Measurements from ENCODE around the gene USP6NL.
A peak's percentile ranks its signal among the peaks of the same experiment; 100 is the strongest.

USP6NL gene

DNA sequence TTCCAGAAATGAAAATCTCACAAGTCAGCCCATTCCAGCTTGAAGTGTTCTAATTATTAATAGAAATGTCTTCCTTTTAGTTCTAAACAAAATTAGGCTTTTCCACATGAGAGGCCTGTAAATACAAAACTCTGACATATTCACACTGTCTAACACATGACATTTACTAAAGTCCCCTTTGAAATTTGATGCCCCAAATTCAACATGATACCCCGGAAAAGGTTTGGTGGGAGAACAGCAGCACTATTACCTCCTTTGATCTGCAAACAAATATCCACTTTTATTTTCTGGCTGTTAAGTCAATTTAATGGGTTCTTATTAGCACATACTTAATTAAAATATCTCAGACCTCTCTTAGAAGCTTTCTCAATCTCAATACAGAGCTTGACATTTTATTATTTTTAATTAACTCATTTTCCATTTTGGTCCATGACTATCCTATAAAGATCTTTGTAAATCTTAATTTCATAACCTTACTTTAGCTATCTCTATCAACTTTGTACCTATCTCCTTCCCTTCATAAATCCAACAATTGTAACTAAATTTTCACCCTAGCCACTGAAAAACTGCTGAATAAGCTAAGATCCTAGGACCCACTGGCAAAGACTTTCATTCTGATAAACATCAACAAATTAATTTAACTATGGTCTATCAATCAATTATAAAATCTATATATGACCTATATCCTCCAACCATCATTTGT, 63.2 kb downstream of the USP6NL start:
- DNase-seq: no peak

DNA sequence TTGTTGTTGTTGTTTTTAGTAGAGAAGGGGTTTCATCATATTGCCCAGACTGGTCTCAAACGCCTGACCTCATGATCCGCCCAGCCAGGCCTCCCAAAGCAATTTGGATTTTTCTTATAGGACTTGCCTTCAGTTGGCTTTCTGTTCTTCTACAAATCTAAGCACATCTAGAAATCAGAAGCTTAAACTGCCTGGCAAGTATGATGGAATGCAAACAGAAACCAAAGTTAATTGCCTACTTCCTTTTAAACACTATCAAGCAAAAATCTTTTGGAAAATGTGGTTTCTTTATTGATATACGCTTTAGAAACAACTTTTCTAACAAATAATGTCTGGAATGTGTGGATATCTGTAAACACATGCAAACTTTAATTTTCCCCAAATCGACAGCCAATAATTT, 64.9 kb downstream of the USP6NL start:
- peak in 1 of 3 donors; percentile 34 for DNase-seq

DNA sequence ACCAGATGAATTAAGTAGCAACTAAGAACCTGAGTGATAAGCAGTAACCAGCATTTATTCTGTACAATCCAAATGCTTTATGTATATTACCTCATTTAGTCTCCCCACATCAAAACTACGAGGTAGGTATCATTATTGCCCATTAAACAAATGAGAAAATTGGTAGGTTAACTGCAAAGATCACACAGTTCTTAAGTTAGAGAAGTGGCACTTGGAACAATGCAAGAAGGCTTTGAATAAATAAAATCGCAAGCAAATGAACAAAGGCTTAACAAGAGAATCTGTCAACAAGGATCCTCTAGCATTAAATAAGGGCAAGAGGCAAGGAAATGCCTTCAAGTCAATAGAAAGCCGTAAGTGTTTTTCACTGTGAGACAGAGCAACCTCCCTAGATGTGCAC, 70.2 kb downstream of the USP6NL start:
- DNase-seq: no peak

DNA sequence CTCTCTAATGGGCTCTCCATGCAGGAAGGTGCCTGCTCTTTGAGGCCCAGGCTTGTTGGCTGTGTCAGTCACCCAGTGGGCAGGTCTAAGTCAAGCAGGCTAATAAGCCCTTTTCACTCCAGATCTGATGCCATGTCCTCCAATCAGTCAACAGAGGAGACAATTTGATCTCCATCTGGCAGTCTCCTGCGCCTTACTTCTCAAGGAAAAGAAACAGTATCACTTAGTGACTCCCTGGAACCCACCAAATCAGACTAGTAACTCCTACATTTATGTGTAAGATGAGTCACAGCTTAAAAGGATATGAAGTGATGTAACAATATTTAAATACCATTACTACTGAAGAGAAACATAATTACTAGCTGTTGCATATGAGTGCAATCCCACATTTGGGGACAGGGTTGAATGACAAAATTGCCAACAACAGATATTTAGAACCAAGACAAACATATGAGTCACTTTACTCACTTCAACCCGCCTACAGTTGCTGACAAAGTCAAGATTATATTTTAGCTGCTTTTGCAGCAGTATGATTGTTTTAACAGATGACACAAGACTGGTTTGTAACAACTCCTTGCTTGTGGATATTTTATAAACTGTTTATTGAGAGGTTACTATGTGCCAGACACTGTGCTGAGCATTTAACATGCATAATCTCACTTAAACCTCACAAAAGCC, 72.1 kb downstream of the USP6NL start:
- peak; percentile 69 to 91 (median 87) for DNase-seq

DNA sequence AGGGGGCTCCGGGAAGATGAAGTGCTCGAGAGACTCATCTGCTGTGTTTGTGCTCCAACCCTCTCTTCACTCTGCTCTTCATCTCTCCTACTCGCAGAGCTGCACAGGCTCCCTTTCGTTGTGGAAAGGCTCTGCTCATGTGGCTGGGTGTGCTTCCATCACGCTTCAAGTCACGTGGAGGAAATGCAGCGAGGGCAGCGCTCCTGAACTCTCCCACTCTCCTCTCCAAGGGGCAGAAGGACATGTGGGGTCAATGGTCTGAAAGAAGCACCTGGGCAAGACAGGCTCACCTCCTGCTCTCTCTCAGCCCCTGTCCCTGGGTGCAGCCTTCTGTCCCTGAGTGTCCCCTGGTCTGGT, 72.6 kb downstream of the USP6NL start:
- DNase-seq: no peak

DNA sequence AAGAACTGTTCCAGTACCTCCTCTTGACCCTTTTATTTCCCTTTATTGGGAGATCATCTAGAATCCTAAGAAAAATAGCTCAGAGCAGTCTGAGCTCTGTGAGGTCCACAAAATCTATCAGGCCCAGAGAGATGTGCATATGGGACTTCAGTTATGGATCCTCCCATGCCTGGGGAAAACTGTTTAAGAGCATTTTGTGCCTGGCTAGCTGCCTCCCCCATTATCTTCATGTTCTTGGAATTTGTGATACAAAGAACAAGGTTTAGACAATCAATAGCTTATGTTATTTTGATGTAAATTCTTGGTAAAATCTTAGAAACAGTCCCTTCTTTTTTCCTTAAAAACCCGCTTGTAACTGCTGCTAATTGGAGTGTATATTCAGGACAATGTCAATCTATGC, 75.2 kb downstream of the USP6NL start:
- no peak for DNase-seq

DNA sequence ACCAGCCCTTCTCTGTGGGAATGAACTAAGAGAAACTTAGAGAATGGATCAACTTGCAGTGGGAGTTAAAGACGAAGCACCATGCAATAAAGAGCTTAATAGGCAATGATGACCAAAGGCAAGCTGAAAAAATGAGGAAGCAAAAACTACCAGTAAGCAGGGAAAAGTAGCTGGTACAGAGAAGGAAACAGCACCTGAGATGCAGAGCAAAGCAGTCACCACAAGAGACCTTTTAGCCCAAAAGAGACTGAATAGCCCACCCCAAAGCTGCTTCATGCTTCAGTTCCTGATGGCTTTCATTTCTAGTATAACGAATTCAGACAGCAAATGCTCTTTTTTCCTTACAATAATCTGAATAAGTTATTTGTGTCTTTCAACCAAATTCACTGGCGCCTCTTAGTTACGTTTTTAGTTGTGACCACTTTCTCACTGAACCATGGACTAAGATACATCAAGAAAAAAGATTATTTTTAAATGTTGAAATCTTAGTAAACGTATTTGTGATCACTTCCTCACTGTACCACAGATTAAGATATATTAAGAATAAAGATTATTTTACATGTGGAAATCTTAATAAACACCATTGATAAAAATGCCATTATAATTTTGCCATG, 76.0 kb downstream of the USP6NL start:
- peak in 2 of 3 donors; percentile 36 to 45 for DNase-seq

DNA sequence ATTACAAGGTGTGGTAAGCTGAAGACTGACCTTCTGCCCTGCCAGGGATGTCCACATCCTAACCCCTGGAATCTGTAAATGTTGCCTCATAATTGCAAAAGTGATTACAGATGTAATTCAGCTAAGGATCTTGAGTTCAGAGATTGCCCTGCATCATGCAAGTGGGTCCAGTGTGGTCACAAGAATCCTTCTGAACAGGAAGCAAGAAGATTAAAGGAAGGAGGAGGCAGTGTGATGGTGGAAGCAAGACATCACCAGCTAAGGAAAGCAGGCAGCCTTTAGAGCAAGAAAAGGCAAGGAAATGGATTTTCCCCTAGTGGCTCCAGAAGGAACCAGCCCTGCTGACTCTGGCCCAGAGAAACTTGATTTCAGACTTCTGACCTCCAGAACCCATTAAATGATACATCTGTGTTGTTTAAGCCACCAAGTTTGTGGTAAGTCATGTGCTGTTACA, 78.1 kb downstream of the USP6NL start:
- DNase-seq: peak; percentile 47 to 51 (median 49)

DNA sequence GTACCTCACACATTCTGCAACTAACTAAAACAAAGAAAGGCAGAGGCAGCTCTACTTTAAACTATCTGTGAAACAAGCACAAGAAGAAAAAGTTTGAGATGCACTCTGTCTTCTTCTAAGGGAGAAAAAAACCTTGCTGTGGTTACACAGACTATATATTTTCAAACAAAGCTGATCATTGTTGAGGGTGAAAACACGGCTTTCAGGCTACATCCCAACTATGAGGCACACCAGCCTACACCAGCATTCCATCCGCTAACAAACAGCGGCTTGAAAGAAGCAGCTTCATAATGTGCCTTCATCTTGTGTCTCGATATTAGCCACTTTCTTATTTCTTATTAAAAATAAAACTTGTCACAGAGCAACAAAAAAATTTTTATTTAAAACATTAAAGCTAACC, 79.1 kb downstream of the USP6NL start:
- DNase-seq: no peak

DNA sequence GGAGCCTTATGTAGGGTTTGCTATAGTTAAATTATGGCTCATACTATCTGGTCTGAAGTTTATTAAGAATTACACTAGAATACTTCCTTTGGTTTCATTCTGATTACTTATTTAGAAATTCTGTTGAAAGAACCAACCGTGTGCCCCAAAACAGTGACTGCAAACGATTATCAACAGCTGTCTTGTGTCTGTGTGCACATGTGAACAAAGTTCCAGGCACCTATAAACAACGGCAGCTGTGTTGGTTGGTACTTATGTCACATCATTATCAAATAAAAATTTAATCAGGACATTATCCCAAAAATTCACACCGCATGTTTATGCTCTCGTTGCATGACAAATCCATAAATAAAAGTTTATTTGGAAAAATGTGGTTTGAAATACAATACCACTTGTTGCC, 80.6 kb downstream of the USP6NL start:
- DNase-seq: no peak

DNA sequence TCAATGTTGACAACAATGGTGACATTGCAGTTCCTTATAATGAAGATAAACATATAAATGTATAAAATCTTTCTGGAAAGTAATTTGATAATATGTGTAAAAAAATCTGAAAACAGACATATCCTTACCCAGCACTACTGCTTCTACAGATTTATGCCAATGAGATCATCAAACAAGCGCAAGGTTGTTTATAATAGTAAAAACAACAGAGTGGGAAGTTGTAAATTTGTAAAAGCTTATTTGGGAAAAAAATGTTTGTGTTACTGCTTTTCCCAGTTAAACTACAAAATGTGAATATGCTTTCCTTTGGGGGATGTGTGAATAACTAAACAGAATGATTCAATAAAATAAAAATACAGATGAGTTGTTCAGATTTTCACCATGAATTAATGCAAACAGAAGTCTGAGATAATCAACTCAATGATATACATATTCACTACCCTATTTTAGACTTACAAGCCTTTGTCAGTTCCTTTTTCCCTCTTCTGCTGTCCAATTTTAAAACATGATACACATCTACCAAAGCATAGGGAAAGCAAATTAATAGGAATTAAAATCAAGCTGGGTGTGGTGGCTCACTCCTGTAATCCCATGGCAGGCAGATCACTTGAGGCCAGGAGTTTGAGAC, 82.1 kb downstream of the USP6NL start:
- DNase-seq: peak in 1 of 3 donors; percentile 35

DNA sequence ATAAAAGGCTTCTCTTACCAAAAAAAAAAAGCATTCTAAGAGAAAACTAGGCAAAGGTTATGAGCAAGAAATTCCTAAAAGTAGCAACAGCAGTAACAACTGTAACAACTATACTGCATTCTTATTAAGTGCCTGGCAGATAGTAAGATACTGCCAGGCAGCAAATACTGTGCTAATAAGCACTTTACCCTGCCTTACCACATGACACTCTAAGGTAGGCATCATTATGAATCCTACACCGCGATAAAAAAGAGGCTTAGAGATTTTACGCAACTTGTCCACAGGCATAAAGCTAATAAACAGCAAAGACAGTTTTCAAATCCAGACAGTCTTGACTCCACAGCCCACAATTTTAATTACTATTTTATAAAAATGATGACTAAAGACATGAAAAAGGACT, 83.2 kb downstream of the USP6NL start:
- DNase-seq: no peak

DNA sequence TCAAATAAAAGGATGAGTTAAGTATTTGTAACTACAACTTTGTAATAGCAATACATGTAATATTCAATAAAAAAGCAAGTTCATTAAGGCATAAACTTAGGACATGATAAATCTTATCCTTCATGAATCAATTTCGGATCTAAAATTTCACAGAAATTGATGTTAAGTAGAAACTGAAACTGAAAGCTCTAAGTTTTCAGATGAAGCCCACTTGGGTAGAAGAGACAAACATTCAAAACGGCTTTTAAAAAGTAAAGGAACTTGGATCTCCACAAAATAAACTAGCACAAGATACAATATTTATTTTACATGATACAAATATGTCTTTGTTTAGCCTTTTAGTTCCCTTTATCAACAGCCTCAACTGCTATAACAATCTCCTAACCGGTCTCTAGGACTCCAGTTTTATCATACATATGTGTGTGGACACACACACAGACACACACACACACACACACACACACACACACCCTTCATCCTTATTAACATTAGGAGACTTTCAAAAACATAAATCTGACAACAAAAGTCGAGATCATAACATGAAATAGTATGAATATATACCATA, 83.7 kb downstream of the USP6NL start:
- DNase-seq: no peak

DNA sequence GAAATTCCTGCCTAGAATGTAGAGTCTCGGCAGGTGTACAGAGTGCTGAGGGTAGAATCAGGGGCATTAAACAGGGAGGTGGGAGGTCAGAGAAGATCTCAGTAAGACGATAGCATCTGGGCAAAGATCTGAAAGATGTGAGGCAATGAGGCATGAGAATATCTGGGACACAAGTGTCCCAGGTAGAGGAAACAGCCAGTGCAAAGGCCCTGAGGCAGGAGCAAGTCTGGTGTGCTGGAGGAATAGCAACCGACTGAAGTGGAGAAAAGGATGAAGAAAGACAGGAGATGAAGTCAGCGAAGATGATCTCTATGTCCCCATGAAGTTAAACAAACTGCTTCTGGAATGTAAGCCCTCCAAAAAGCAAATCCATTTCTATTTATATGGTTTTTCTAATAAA, 84.4 kb downstream of the USP6NL start:
- no peak for DNase-seq

DNA sequence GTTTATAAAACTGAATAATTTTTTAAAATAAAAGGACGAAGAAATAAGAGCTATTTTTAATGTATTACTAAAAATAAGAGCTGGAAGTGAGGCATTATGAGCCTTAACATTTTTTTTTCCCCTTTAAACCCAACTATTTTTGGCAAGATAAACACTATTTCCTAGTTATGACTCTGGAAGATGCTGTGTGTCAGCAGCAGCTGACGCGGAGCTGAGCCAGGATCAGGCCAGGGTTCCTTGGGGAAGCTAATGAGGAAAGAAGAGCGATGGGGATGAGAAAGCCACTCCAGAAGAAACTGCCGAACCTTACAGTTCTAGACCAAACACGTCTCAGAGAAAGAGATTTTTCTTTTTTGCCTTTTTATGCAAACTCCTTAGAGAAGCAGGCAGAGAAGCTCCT, 85.9 kb downstream of the USP6NL start:
- no peak for DNase-seq

DNA sequence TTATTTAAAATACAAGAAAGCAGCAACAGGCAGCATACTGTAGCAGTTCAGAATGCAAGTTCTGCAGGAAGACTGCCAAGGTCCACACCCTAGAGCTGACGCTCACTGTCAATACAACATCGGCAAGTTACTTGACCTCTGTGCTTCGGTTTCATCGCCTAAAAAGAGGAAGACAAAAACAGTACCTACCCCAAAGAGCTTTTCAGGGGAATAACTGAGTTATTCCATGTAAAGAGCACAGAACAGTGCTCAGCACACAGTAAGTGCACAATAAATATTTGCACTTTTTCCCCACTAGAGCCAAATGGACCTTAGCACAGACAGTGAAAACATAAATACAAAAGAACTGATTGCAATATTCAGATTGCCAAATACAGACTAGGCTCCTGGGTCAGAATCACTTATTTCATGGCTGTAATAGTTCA, 88.6 kb downstream of the USP6NL start:
- peak; percentile 35 to 47 (median 43) for DNase-seq

DNA sequence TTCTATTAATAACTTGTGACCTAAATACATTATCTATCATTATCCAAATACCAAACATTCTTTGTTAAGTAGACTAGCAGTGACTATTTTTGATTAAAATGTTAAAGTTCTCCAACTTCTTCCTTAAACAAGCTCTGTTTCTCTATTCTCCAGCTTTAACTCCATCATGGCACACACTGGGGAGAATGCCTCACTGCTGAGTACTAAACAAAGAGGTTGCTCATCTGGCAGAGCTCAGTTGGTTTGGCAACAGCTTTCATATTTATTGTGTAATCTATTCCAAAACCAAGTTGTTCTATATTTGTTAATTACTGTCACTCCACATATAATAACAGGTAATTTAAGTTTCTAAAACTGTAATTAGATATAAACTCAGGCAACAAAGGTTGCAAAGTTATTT, 89.6 kb downstream of the USP6NL start:
- peak in 2 of 3 donors; percentile 34 to 41 for DNase-seq

DNA sequence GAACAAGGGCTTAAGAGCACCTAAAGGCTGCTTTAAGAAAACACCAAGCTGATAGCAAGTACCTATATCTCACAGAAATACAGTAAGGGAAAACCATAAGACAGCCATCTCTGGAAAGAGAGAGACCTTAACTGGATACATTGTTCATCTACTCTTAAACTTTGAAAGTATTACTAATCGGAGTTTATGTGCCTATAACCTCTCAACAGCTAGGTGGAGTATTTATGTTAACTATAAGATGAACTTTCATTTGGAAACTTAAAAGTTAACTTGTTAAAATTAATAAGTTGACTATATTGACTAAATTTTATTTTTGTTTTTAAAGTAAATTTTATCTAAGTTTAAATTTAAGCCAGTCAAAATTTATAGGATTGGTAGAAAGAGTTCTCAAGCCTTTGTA, 90.6 kb downstream of the USP6NL start:
- DNase-seq: no peak

DNA sequence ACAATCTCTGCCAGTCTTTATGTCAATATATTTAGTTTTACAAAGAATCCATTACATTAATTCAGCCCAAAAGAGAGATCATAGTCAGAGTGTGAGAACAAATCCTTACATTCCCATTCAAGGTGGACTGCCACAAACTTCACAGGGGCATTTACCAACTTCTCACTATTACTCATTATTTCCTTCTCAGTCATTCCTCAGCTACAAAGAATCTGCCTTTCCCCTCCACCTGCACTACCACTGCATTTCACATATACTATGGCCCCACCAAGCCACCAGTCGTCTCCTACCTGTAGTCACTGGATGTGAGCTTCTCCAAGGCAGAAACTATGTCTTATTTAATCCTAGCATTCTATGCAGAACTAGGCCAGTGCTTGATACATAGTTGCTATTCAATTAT, 94.3 kb downstream of the USP6NL start:
- DNase-seq: no peak

DNA sequence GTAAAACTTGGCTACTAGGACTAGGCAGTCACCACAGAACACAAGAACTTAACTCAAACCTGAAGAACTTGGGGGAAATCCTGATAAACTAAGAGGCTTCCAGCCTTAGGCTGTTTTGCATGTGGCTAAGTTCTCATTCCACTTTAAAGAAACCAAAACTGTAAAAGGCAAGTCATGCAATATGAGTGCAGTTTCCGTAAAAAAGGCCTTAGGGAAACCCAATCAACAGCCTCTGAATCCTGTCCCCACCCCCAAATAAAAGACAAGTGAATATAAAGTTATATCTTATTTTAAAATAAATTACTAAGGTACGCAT, 95.1 kb downstream of the USP6NL start:
- peak; percentile 66 to 89 (median 78) for DNase-seq

DNA sequence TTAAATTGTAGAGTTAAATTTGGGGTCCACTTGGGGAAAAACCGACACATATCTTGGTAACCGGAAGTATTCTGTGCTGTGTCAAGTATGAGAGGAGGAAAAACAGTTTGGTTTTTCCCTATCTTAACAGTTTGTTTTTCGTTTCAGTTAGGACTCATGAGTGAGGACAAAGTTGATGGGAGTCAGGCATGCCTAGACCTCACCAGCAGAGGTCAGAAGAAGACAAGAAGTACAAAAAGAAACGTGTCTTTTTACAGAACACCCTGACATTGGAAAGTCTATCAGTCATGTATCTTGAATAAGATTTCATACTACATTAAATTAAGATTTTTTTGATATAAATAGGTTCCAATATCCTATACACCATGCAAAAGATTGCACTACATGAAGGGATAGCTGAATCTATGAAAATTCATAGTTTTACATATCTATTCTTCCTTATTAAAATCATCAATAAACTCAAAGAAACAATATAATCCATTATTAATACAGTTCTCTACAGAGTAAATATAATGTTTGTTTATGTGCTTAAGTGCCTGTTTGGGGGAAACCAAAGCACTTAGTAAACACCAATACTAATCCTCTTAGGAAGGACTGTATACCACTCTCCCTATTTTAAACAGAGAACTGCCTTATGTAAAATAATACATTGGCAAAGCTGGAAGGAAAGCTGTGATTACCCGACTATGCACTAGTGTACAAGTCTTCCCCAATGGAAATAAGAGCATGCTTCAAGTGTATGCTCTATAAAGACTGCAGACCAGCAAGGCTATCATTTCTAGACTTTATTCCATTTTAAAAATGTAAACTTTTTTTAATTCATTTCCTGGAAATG, 95.6 kb downstream of the USP6NL start:
- DNase-seq: peak; percentile 80 to 88 (median 86)

DNA sequence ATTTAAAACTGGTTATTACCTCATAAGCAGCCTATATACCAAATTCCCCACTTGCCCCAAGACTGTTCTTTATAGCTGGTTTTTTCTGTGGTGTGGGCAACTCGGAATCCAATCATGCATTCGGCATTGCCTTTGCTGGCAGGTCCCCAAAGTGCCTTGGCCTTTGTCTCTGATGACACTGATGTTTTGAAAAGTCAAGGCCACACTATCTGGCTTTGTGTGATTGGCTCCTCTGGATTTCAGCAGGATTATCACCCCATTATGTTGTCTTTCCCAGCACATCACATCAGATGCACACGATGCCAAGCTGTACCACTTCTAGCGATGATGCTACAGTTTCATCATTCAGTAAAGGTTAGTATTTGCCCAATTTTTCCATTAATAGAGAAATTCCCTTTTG, 97.7 kb downstream of the USP6NL start:
- DNase-seq: no peak

DNA sequence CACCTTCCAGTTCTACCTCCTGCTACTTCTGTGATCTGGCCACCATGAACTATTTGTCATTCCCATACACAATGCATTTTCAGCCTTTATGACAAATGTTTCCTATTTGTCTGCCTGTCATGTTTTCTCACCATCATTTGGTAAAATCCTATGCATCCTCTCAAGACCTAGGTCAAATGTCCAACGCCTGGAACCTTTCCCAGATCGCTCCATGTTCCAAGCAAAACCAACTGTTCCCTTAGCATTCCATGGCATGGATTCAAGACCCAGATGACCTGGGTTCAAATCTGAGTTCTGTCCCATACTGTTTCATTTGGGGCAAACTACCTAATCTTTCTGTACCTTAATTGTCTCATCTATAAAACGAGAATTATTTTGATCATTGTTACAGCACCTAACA, 98.9 kb downstream of the USP6NL start:
- no peak for DNase-seq
